OCI-LY7 (cell line): ENCODE measurements around the gene CCDC83. TPM values are rescaled to one million over a fixed set of nuclear protein-coding genes. Genes with fewer than 3 reads are reported as not detected.

ENCODE experiments used
- BruUV-seq: library from RNA; stranded (reverse); fragments of 400-500 nt; replicated peaks from 2 replicates; lab custom pipeline; 2021; lab: Mats Ljungman, UMichigan
- CTCF ChIA-PET: fragments of 300-600 bp; sonication (Branson Sonifier 250); formaldehyde crosslinking; loops from one replicate; lab custom pipeline; 2022; ENCODE audit warnings: antibody characterized with exemption; ENCODE audit not compliant: unreplicated experiment; lab: Charles Lee
- POLR2A ChIA-PET: fragments of 300-600 bp; sonication (Branson Sonifier 250); formaldehyde crosslinking; loops from one replicate; lab custom pipeline; 2022; ENCODE audit warnings: antibody characterized with exemption; lab: Charles Lee
- DNase-seq: peaks from one replicate; pipeline ENCODE4 v3.0.0-alpha.2; 2015; ENCODE audit warnings: low spot score
- H2AFZ ChIP-seq: fragments of 200-600 bp; sonication (generic), shearing (Covaris generic); 2 replicates; pipeline ENCODE4 v1.6.1; 2014; ENCODE audit warnings: mild to moderate bottlenecking, antibody characterized with exemption, low read length, moderate library complexity
- H3K27ac ChIP-seq: fragments of 200-600 bp; sonication (generic); 2 replicates; pipeline ENCODE4 v1.5.1; 2014; ENCODE audit warnings: mixed run types, low read depth, mild to moderate bottlenecking, moderate library complexity, low read length, inconsistent platforms; ENCODE audit not compliant: poor library complexity, severe bottlenecking
- H3K36me3 ChIP-seq: fragments of 200-600 bp; sonication (generic); 2 replicates; pipeline ENCODE4 v1.6.1; 2014; ENCODE audit warnings: mild to moderate bottlenecking, antibody characterized with exemption, low read length, moderate library complexity, mixed read lengths; ENCODE audit not compliant: insufficient read depth
- H3K4me1 ChIP-seq: fragments of 200-600 bp; sonication (generic); 2 replicates; pipeline ENCODE4 v1.5.1; 2014; ENCODE audit warnings: mild to moderate bottlenecking, low read length; ENCODE audit not compliant: insufficient read depth, poor library complexity, severe bottlenecking
- H3K4me2 ChIP-seq: fragments of 200-600 bp; sonication (generic); 2 replicates; pipeline ENCODE4 v1.6.1; 2014; ENCODE audit warnings: mild to moderate bottlenecking, low read length
- H3K4me3 ChIP-seq: fragments of 200-600 bp; sonication (generic); 2 replicates; pipeline ENCODE4 v1.5.1; 2014; ENCODE audit warnings: mild to moderate bottlenecking, low read depth, low read length; ENCODE audit not compliant: poor library complexity, severe bottlenecking
- H3K79me2 ChIP-seq: fragments of 200-600 bp; sonication (generic); 2 replicates; pipeline ENCODE4 v1.6.1; 2016; ENCODE audit warnings: low read depth, mild to moderate bottlenecking, low read length, moderate library complexity, mixed read lengths; ENCODE audit not compliant: insufficient read depth
- H3K9me2 ChIP-seq: fragments of 200-600 bp; sonication (generic); 2 replicates; pipeline ENCODE4 v1.6.1; 2016; ENCODE audit warnings: mild to moderate bottlenecking, low read length, mixed read lengths; ENCODE audit not compliant: insufficient read depth
- H3K9me3 ChIP-seq: fragments of 200-600 bp; sonication (generic); 2 replicates; pipeline ENCODE4 v1.6.1; 2014; ENCODE audit warnings: mild to moderate bottlenecking, mixed run types, low read length, mixed read lengths
- H4K20me1 ChIP-seq: fragments of 200-600 bp; sonication (generic); 2 replicates; pipeline ENCODE4 v1.6.1; 2014; ENCODE audit warnings: mild to moderate bottlenecking, antibody characterized with exemption, low read length, moderate library complexity, mixed read lengths; ENCODE audit not compliant: insufficient read depth
- CTCF ChIP-seq: fragments of 200-600 bp; sonication (generic); conservative IDR thresholded peaks from 2 replicates; pipeline ENCODE4 v1.5.1; 2014; ENCODE audit warnings: mild to moderate bottlenecking, antibody characterized with exemption, low read length, moderate library complexity, mixed read lengths
- EZH2phosphoT487 ChIP-seq: fragments of 200-600 bp; sonication (generic); IDR thresholded peaks from 2 replicates; pipeline ENCODE4 v1.6.1; 2018; ENCODE audit warnings: low read depth, borderline replicate concordance, mild to moderate bottlenecking, mixed run types, antibody characterized with exemption, low read length, moderate library complexity, mixed read lengths
- intact Hi-C: fragments of 100-400 bp; cut with micrococcal nuclease; formaldehyde crosslinking; loops from one replicate; pipeline ENCODE4 v1.10.0; 2022; ENCODE audit not compliant: unreplicated experiment
- total RNA-seq, 2 experiments: library from RNA; depleted of rRNA in 1 of 2; stranded (reverse); fragments of >200 nt in 1 of 2; shearing (Covaris generic) in 1 of 2; gene quantifications; 2 replicates each; pipeline ENCODE4 v1.2.3, GENCODE V29; 2014 to 2022

The CCDC83 gene
- total RNA-seq, 2 experiments from 2014 or later: not detected

DNA sequence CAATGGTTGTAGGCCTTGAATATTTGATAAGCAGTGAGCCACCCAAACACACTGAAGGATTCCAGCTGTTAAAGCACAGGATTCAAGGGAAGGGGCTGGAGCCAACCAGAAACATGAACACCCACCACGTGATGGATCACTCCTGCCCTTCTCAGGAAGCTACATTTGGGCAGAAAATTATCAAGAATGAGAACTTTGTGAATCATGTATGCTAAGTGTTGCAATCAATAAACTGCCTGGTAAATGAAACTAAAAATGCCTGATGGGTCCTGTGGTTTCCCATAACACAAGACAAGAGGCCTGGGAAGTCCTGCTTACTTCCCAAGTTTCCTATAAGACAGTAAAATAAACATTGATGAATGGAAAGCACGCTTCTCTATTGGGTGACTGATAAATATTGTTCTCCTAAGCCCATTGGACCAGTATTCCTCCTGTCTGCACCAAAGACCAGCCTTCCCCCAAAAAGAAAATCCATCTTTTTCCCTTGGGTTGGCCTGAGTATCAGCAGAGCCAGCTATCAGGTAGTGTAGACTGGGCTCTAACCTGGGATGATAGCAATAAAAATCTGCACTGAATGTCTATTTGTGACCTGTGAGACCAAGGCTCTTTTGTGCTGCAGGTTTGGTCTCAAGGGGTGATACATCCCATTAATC, 98.4 kb downstream of the CCDC83 start:
- Histone ChIP-seq H2AFZ (no peak overlapping the region), H3K4me3 (no peak overlapping the region), H3K36me3 (peaks cover 48% of the 10 kb centered on the region), H3K9me3 (no peaks in the 10 kb centered on the region), H3K4me1 (no peaks in the 10 kb centered on the region), H4K20me1 (no peaks in the 10 kb centered on the region), H3K9me2 (no peaks in the 10 kb centered on the region), H3K4me2 (no peak overlapping the region), H3K27ac (no peak overlapping the region), H3K79me2 (no peaks in the 10 kb centered on the region)
- CTCF ChIA-PET: no interaction called here
- POLR2A ChIA-PET: no interaction called here
- BruUV-seq: no TSS peak
- no peak for TF ChIP-seq CTCF
- TF ChIP-seq EZH2phosphoT487: no peak
- no peak for DNase-seq
- intact Hi-C loops: no loop called here

- H3K4me3 ChIP-seq: no peak overlapping the region
- no peak for DNase-seq
- BruUV-seq: no TSS peak
- no peaks in the 10 kb centered on the region for H3K4me1 ChIP-seq
- intact Hi-C loops: no loop called here
- no peaks in the 10 kb centered on the region for H3K9me3 ChIP-seq
- CTCF ChIA-PET: no interaction called here
- no peaks in the 10 kb centered on the region for H4K20me1 ChIP-seq
- H3K9me2 ChIP-seq: no peaks in the 10 kb centered on the region
- POLR2A ChIA-PET: interaction anchor here (0.5 to 0.7 kb wide), 5 partner anchors 13 to 812 kb away, joined by 3 to 5 read pairs (median 4); no protein-coding TSS in a partner anchor
- H3K79me2 ChIP-seq: no peaks in the 10 kb centered on the region
- H3K4me2 ChIP-seq: no peak overlapping the region
- TF ChIP-seq CTCF: no peak
- no peak for TF ChIP-seq EZH2phosphoT487
- H3K36me3 ChIP-seq: peaks cover 59% of the 10 kb centered on the region
- H3K27ac ChIP-seq: no peak overlapping the region
- H2AFZ ChIP-seq: no peak overlapping the region
These were observed 100.3 kb downstream of the CCDC83 start for GRCh38 chr11:85955531-85955930.

GRCh38 chr11:85960678-85961077, 105.5 kb downstream of the CCDC83 start:
- no peaks in the 10 kb centered on the region for H3K79me2 ChIP-seq

More at GRCh38 chr11:85960678-85961077, 105.5 kb downstream of the CCDC83 start:
- no TSS peak for BruUV-seq
- Histone ChIP-seq H3K4me3 (no peak overlapping the region), H2AFZ (no peak overlapping the region), H3K9me3 (no peaks in the 10 kb centered on the region), H3K27ac (no peak overlapping the region), H3K4me2 (no peak overlapping the region), H4K20me1 (no peaks in the 10 kb centered on the region), H3K9me2 (no peaks in the 10 kb centered on the region), H3K4me1 (no peaks in the 10 kb centered on the region), H3K36me3 (peaks cover 76% of the 10 kb centered on the region)
- no peak for DNase-seq
- POLR2A ChIA-PET: interaction anchor here (0.6 to 1.0 kb wide), 3 partner anchors 11 to 220 kb away, joined by 3 to 7 read pairs (median 6); no protein-coding TSS in a partner anchor
- intact Hi-C loops: no loop called here
- TF ChIP-seq EZH2phosphoT487: no peak
- no peak for TF ChIP-seq CTCF
- CTCF ChIA-PET: no interaction called here
